Fibroblast of the conjunctiva (primary cell): ENCODE data around the gene MSH3.
"Not testable (repeated sequence)": the region's sequence is repeated elsewhere in the genome, so short reads cannot be mapped to it uniquely, and the experiment has no call there.

Source experiments
- DNase-seq: peaks from one replicate; pipeline ENCODE4 v3.0.0-alpha.2; 2010; ENCODE audit warnings: low read depth

MSH3 gene

DNA sequence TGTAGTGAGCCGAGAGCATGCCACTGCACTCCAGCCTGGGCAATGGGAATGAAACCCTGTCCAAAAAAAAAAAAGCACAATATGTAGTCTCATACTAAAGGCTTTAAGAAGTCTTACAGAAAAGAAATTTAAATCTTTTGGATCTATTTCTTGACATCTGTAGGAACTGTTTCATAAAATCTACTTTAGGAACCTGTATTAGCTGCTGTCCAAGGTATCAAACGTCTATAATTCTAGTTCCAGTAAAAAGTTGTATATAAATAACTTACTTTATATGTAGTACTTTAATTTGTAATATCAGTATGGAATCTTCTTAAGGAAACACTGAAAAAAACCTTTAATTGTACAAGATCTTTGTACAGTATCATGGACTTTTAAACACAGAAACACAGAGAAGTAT lies 199.0 kb downstream of the MSH3 start:
- DNase-seq, result no peak

DNA sequence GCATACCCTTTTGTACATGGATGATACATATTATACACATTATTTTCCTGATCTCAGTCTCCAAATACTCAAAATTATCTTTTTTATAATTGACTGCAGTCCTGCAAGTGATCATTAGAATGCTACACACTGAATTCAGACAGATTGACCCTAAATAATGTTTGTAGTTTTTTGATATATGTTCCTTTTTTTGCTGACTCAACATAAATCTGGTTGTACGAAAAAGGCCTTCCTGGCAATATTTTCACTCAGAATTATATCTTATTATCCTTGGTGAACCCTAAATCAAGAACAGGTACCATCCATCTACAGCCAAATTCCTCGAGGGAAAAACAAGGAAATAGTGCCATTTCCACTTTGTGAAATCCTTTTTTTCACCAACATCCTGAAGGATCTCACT lies 200.1 kb downstream of the MSH3 start:
- DNase-seq, result no peak

DNA sequence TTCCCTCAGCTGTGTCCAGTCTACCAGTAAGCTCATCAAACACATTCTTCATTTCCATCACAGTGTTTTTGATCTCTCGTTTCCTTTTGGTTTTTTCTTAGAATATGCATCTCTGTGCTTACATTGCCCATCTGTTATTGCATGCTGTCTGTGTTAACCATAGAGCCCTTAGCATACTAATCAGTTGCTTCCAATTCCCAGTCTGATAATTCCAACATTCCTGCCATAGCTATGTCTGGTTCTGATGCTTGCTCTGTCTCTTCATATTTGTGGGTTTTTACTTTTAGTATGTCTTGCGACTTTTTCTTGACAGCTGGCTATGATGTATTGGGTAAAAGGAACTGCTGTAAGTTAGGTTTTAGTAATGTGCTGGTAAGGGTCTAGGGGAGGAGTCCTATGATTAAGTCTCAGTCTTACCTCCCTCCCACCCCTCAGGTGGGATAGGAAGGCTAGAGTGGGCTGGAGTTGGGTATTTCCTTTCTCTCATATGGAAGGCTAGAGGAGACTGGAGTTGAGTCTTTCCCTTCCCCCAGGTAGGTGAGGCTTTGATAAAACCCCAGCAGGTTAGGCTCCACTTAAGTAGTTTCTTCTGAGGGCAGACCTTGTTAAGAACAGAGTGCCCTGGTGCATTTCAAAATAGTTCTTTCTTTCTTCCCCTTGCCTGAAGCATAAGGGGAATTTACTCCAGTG lies 206.6 kb downstream of the MSH3 start:
- DNase-seq, result no peak

DNA sequence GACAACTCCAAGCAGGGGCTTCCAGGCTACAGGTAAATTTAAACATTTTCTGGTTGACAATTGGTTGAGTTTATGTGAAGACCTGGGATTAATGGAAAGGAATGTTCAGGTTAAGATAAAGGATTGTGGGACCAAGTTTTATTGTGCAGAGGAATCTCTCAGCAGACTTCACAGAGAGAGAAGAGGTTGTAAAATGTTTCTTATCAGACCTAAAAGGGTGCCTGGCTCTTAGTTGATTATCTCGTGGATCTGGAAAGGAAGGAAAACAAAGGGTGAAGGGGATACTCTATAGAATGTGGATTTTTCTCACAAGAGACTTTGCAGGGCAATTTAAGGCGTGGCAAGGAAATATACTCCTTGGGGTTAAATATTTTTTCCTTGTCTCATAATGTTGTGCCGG lies 209.3 kb downstream of the MSH3 start:
- DNase-seq, result no peak

DNA sequence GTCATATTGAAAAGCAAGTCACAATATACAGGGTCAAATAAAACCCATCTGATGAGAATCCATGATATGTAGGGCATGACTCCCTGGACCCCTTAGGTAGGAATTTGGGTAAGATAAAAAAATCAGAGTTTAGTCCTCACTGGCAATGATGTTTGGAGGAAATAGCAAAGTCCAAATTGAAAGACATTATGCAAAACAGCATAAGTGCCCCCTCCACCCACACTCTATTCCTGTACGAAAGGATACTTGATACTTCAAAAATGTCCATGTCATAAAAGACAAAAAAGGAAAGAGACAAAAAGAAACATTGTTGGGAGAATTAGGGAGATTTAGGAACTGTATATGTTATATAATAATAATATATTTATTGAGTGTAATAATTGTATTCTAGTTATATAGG lies 209.7 kb downstream of the MSH3 start:
- no peak for DNase-seq

DNA sequence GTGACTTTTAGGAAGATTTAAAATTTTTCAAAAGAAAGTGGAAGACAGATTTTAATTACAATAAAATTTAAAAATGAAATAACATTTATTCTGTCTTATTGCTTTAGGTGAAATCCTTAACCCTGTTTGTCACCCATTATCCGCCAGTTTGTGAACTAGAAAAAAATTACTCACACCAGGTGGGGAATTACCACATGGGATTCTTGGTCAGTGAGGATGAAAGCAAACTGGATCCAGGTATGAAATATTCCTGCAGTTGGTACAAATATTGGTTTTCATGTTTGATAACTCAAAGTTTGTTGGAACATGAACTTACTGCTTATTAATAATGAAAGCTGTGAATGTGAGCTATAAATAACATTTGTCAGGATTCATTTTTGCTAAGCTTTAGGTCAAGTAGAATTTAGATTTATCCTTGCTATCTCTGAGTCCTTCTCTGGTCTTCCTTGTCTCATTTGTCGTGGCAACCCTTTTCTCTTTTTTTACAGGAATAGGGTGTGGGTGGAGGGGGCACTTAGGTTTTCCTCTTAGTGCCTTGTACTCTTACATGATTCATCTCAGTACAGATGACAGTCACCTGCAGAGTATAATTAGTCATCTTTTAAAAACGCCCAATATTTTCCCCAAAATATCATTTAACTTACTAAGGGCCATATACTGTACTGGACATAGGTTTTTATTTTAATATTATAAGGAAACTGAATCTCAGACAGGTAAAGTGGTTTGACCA lies 210.4 kb downstream of the MSH3 start:
- DNase-seq, result no peak

DNA sequence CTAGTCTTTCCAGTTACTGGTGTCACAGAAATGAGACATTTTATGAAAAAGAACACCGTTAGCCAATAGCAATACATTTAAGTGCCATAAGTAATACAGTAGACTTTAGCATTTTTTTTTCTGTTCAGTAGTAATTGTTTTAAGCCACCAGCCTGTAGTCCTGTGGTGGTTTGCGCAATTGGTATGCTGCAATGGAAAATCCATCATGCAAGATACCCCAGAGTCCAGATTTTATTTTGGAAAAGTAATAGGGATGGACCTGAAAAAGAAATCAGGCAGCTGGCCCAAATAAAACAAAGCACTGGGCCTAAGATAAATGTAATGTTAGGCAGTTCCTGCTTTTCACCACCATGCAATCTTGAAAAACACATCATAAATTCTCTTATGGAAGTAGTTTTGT lies 211.1 kb downstream of the MSH3 start:
- no peak for DNase-seq

DNA sequence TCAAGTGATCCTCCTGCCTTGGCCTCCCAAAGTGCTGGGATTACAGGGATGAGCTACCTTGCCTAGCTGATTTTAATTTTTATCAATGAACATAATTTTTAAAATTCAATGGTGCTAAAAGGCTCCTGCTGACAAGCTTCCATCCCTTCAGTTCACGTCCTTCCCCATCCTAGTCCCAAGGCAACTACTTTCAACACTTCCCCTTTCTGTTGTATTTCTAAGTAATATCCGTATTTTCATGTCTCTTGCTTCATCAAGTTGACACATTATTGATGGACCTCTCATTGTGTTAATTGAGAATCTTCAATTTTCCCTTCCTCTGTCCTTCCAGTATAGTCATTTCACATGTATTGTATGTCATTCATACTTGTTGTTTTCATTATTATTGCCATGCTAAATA lies 211.9 kb downstream of the MSH3 start:
- no peak for DNase-seq

DNA sequence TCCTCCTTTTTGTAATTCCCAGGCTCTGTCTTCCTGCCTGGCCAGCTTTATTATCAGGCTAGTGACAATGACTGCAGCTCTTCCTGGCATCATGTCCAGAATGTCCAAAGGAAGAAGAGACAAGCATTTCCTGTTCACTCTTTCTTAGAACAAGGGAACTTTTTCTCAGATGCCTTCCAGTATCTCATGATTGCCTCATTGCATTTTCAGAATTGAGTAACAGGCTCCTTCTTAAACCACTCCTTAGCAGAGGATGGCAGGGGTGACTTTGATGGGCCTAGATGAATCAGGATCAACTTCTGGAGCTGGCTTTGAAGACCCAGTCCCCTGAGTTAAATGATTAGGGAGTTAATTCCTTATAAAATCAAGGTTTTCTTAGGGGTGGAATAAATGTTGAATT lies 212.8 kb downstream of the MSH3 start:
- DNase-seq, result no peak

DNA sequence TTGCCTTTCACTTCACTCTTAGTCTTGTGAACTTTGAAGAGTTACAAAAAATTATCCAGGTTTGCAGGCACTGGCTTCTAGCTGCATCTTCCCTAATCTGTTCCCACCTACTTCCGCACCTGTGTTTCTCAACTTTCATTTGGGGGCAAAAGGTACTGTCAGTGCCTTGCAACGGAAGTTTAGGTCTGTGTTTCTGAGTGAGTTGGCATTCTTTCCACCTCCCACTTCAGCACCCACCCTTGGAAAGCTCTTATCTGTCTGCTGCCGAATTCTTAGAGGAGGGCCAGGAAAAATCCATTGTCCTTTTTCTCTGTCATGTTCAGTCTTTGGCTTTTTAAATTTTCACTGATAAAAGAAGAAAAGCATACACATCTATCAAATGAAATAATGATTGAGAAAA lies 216.0 kb downstream of the MSH3 start:
- no peak for DNase-seq

DNA sequence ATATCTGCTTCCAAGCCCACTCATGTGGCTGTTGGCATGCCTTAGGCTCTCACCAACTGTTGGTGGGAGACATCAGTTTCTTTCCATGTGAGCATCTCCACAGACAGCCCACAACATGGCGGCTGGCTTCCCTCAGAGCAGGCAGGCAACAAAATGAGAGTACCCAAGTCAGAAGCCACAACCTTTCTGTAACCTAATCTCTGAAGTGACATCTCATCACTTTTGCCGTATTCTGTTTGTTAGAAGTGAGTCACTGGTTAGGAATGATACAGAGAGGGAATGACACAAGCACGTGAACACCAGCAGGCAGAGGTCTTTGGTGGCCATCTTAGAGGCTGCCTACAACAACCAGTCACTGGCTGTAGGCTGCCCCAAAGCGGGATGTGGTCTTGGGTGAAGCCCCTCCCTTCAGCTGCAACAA lies 217.1 kb downstream of the MSH3 start:
- DNase-seq, result no peak

DNA sequence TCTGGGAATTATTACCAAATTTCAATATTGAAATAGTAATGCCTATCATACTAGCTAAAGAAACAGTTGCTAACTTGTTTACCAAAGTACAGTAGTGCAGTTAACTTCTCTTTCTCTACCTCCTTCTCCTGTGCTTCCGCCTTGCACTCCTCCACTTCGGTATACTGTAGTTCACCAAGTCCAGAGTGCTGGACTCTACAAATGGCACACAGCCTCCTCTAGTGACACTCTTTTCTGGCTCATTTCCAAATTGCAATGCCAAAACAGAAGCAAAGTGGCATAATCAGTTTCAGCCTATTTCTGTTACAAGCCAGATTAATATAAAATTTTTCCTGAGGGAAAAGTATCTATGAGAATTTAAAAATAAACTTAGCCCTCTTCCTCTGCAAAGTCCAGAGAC lies 219.7 kb downstream of the MSH3 start:
- DNase-seq, result no peak

DNA sequence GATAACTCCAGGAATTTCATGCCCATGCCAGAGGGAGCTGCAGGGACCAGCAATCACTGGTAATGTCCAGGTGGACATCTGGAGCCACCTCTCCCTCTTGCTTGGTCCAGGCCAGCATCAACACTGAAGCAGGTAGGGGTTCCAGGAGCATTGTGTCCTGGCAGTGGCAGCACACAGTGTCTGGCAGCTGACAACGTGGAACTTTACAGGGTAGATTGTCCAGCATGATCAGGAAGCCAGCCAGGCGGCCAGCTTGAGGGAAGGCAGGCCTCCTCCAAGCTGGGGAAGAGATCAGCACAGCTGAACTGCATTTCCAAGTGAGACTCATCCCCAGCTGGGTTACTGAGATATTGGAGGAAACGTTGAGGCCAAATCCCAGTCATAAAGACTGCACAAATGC lies 223.1 kb downstream of the MSH3 start:
- DNase-seq, result no peak

DNA sequence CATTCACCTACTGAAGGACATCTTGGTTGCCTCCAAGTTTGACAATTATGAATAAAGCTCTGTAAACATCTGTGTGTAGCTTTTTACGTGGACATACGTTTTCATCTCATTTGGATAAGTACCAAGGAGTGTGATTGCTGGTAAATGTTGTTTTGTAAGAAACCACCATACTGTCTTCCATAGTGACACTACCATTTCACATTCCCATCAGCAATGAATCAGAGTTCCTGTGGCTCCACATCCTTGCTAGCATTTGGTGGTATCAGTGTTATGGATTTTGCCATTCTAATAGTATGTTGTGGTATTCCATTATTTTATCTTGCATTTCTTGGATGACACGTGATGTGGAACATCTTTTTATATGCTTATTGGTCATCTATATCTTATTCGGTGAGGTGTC lies 227.3 kb downstream of the MSH3 start:
- no peak for DNase-seq

DNA sequence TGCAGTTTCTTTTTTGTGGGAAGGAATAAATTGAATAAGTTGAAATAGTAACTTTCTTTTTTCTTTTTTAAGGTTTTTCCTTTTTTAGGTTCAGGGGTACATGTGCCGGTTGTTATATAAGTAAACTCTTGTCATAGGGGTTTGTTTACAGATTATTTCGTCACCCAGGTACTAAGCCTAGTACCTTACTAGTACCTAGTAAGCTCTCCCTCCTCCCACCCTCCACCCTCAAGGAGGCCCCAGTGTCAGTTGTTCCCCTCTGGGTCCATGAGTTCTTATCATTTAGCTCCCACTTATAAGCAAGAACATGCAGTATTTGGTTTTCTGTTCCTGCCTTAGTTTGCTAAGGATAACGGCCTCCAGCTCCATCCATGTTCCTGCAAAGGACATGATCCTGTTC lies 228.9 kb downstream of the MSH3 start:
- DNase-seq, result not testable (repeated sequence)

DNA sequence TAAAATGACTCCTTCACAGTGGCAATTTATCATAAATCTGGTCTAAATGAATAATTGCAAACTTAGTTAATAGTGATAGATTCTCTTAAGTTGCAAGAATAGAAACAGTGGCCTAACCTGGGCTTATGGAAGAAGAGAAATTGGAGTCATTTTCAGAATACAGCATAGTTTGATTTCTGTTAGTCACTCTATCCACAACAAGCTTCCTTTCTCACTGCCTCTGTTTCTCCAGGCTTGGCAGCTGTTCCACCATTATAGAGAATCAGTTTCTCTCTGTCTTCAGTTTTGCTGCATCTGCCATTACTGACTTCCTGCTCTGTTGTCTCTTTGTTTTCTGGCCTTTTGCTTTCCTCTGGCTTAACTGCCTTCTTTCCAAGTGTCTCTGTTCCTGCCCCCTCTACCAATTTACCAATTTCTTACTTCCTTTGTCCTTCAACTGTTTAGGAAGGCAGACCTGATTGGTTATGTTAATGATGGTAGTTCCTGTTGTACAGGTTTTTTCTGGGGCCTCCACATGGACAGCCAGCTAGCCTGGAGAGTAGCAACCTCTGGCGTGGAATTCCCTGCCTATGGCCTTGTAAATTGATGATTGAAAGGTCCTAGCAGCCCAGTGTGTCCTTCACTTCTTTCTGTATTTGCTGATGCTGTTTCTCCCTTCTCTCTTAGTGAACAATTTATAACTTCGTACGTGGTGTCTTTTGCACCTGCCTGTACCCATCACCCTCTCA lies 229.8 kb downstream of the MSH3 start:
- DNase-seq, result no peak

DNA sequence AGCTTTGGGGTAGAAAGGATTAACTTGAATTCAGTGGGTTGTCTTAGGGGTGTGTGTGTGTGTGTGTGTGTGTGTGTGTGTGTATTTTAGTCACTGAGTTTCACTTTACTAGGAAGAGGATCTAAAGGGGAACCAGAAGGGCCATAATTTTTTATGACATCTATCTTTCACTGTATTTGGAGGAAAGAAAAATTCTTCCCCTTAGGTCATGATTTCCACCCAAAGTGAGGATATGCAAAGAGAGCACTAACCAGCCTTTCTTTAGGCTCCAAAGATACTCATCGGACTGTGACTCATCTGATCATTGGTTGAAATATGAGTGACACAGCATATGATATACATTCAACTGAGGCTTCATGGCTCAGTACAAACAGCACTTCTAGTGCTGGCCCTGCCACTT lies 230.5 kb downstream of the MSH3 start:
- no peak for DNase-seq

DNA sequence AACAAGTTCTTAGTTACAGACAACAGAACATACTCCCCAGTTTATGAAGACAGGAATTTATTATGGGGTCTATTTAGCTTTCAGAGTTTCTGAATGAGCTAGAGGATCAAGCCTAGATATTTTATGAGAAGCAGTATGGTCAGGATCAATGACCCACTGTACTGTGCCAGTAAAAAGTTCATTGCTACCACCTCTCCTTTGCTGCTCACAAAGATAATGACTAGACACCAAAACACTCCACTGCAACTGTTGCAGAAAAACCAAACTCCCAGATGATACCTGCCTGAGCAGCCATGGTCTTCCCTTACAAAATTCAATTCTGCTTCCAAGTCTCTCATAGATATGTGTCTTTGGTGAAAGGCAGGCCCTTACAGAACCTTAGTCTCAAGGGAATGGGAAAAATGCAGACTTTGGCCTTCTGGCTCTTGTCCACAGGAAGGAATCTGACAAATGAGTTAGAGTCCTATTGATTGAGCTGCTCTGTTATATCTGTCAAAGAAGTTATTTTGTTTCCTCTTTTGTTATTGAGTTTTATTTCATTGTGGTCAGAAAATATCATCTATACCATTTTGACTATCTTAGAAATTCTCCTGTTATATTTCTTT lies 231.0 kb downstream of the MSH3 start:
- DNase-seq, result no peak

DNA sequence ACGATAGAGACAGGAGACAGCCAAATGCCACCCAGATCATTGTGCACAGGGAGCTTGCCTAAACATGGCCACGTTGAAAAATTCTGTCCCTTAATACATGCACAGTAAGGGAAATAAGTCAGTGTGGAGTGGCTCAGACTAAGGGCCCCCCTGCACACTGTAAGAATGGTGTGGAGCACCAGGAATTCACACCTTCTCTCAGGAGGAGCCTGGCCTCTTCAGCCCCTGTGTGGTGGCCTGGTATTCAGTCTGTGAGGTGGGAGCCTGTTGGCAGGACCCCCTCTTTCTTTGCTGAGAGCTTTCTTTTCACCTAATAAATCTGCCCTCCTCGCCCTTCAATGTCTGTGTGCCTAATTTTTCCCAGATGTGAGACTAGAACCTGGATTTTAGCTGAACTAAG lies 239.6 kb downstream of the MSH3 start:
- DNase-seq, result no peak

DNA sequence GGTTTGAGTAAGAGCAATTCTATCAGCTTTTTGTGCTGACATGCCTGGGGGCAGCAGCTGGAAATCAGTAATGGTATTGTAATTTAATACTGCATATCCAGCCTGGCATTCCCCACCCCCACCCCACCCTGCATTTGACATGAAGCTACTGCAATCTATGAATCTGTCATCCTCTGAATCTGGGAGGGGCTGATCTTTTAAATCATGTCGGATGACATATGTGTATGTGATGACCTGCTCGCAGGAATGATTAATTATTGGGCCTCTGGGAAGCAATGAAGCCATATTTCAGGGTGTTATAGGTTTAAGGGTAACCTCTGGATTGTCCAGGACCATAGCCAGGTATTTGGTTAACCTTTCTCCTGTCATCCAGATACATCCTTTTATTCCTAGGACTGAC lies 241.1 kb downstream of the MSH3 start:
- DNase-seq, result no peak

DNA sequence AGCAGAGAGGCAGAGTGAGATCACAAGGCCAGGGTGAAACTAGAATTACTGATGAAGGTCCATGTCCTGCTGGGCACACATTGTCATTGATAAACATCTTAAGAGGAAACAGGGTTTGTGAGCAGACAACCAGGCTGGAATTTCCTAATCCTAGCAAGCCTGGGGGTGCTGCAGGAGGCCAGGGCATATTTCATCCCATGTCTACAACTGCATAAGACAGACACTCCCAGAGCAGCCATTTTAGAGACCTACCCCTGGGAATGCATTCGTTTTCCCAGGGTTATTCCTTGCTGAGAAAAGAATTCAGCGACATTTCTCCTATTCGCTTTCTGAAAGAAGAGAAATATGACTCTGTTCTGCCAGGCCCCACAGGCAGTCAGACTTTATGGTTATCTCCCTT lies 248.2 kb downstream of the MSH3 start:
- DNase-seq, result not testable (repeated sequence)

DNA sequence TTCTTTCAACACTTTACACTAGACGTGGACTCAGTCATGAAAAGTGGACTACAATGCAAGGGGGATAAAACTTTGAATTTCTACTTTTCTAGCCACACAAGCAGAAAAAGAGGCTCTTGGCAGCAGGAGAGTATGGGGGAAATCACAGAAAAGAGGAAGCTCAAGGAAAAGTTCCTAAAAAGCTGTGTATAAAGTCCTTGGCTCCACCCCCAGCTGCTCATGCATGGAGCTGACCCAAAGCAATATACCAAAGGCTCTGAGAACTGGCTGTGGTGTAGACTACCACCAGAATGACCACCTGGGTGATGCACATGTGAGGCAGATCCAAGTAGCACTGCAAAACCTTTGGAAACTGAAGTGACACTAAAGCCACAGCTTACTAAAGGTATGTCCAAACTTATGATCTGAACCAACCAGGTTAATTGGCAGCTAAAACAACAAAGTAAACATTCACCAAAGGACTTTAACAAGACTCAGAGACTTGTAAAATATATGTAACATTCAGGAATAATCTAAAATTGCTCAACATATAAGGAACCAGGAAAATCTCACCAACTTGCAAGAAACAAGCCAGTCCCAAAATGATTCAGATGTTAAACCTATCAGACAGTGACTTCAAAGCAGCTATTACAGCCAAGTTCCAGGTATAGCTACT lies 250.2 kb downstream of the MSH3 start:
- DNase-seq, result no peak
